ENCODE data around the gene PTPN5.

DNA sequence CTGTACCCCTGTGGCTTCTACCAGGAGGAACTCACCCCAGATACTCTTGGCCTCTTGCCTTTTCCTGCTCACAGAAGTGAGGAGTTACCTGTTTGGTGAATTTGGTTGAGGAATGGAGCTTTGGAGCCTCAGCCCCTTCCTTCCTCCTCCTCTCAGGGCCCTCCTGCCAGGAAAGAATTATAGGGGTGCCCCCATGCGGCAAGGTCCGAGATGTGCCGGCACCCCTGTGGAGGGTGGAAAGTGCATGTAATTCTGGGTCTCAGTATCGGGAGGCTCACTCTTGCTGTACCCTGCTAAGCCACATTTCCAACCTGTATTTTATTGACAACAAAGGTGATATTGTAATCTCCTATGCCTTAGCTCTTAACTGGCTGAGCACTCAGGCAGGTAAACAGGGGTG, 51.9 kb downstream of the PTPN5 start:
- TF ChIP-seq SP1 (IDR thresholded peaks at IDR 0.05) (no peak), ARNT (IDR thresholded peaks at IDR 0.05) (no peak), FOXA1 (IDR thresholded peaks at IDR 0.05) (no peak)

Data from HEK293T (cell line).